GM12891 (cell line): ENCODE measurements around the gene C2orf72.

Experiments
- PAX5 ChIP-seq: IDR thresholded peaks from 2 replicates; pipeline ENCODE4 v1.6.1; 2011; ENCODE audit warnings: low read length, moderate library complexity, mild to moderate bottlenecking; ENCODE audit not compliant: insufficient read depth, severe bottlenecking
- POLR2A ChIP-seq: IDR thresholded peaks from 2 replicates; pipeline ENCODE4 v1.6.1; 2011; ENCODE audit warnings: low read depth, low read length, control low read depth
- POLR2AphosphoS5 ChIP-seq: IDR thresholded peaks from 2 replicates; pipeline ENCODE4 v1.6.1; 2011; ENCODE audit warnings: low read depth, low read length, control low read depth
- POU2F2 ChIP-seq: IDR thresholded peaks from 2 replicates; pipeline ENCODE4 v1.6.1; 2011; ENCODE audit warnings: low read depth, mild to moderate bottlenecking, control low read depth, low read length, moderate library complexity
- SPI1 ChIP-seq: IDR thresholded peaks from 2 replicates; pipeline ENCODE4 v1.6.1; 2011; ENCODE audit warnings: low read depth, low read length, control low read depth
- TAF1 ChIP-seq: IDR thresholded peaks from 2 replicates; pipeline ENCODE4 v1.6.1; 2011; ENCODE audit warnings: low read depth, low read length, control low read depth

GRCh38 chr2:230999477-230999876 lies 37.8 kb upstream of the C2orf72 start:
- no peak for TF ChIP-seq POLR2AphosphoS5
- no peak for TF ChIP-seq POLR2A
- no peak for TF ChIP-seq POU2F2
- no peak for TF ChIP-seq TAF1
- TF ChIP-seq SPI1 = no peak
- no peak for TF ChIP-seq PAX5
